ENCODE results near the gene AFAP1. TPM values are rescaled to one million over a fixed set of nuclear protein-coding genes. Genes with fewer than 3 reads are reported as not detected.

The AFAP1 gene
- polyA plus RNA-seq, 4 donors: 21.6 to 28.3 (median 23.6) TPM

- no peak for DNase-seq (ENCODE audit: low read depth in 4 of 4, low spot score in 3 of 4)
Observed at GRCh38 chr4:7968262-7968896, 28.7 kb upstream of the AFAP1 start.

GRCh38 chr4:7967501-7968261, 28.0 kb upstream of the AFAP1 start:
- no peak for DNase-seq (ENCODE audit: low read depth in 4 of 4, low spot score in 3 of 4)

GRCh38 chr4:7967063-7967440, 27.4 kb upstream of the AFAP1 start:
- no peak for DNase-seq (ENCODE audit: low read depth in 4 of 4, low spot score in 3 of 4)

- DNase-seq (ENCODE audit: low read depth in 4 of 4, low spot score in 3 of 4): no peak
Observed at GRCh38 chr4:7966281-7967062, 26.8 kb upstream of the AFAP1 start.

DNA sequence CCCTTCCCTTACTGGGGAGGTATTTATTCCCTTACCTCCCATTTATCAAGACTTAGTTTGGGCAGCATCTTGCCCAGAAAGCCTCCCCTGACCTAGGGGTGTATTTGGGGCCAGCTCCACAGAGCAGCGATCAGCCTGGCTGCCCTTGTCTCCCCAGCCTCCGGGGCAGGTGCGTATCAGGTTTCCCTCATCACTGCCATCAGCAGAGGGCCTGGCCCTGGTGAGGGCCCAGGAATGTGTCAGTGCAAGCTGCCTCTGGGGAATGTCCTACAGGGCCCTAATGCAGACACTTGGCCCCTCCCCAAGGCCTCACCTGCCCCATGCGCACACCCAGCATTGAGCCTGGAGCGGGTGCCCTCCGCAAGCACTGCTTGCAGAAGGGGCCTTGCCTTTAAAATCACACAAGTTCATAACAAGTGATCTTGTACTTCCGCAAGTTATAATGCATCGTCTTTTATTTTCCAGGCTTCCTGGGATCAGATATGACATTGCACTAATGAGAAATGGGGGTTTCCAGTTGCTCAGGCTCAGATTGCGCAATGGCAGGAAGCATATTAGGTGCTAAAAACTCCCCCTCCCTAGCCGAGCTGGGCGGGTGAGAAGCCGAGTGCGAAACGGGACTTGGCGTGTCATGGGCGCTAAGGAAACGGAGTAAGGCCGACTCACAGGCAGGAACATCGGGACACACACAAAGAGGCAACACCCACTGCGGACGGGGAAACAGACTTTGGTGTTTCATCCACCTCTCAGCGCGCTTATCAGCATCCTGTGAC, 25.4 kb upstream of the AFAP1 start:
- DNase-seq (ENCODE audit: low read depth in 4 of 4, low spot score in 3 of 4): no peak

DNA sequence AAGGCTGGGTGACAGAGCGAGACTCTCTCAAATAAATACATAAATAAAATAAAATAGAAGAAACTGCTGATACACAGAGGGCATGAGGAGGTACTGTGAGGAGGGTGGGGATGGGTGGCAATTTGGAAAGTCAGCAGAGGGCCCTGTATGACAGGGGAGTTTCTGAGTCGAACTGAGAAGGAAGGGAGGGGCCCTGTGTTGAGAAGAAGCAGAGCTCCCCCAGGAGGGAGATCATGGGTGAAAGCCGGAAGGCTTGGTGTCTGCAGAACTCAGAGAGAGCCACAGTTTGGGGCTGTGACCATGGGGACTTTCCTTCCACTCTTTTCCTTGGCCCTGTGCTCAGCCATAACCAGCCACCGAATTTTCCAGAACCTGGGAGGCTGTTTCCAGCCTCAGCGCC, 24.8 kb upstream of the AFAP1 start:
- DNase-seq (ENCODE audit: low read depth in 4 of 4, low spot score in 3 of 4): no peak

DNA sequence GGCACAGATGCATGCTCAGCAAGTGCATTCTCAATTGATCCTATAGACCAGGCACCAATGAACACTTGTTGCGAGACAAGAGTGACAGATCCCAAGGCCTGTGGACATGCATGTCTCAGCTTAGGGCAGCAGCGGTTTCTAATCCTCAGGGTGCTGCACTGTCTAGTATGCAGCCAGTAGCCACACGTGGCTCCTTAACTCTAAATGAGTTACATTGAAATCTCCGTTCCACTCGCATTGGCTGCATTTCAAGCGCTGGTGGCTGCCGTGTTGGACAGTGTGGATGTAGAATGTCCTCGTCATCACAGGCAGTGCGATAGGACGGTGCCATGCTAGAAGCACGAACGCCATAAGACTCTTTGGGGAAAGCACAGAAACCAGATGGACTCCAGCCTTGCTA, 24.0 kb upstream of the AFAP1 start:
- DNase-seq (ENCODE audit: low read depth in 4 of 4, low spot score in 3 of 4): no peak

GRCh38 chr4:7962609-7963508, 23.2 kb upstream of the AFAP1 start:
- no peak for DNase-seq (ENCODE audit: low read depth in 4 of 4, low spot score in 3 of 4)

DNA sequence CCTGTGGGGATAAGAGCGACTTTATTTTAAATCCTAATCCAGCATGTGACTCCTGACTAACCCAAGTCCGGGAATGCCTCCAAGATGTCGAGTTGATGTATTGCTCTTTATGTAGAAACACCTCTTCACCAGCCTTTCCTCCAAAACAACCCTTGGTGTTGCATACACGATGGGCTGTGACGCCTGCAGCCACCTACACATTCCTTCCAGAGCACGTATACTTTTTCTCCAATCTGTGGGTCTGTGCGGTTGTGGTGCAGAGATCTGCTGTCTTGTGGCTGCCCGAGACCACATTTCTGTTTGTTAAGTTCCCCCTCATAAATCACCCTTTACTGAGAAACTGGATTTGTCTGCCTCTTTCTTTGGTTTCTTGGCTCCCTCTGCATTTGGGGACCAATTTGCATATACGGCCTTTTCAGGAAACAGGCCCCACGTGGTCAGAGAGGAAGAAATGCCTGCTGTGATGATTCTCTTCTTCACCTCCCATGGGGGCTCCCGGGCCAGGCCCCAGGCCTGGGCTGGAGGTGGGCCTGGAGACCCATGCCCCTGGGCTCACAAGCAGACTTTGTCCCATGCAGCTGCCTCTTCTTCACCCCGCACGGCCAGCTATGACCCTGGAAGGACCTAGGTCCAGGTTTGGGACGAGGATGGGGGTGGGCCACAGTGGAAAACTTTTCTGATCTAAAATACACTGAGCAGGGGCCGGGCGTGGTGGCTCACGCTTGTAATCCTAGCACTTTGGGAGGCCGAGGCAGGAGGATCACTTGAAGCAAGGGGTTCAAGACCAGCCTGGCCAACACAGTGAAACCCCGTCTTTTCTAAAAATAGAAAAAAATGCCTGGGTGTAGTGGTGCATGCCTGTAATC, 21.4 kb upstream of the AFAP1 start:
- peak; percentile 66 to 79 (median 70) for DNase-seq (ENCODE audit: low read depth in 4 of 4, low spot score in 3 of 4)

DNA sequence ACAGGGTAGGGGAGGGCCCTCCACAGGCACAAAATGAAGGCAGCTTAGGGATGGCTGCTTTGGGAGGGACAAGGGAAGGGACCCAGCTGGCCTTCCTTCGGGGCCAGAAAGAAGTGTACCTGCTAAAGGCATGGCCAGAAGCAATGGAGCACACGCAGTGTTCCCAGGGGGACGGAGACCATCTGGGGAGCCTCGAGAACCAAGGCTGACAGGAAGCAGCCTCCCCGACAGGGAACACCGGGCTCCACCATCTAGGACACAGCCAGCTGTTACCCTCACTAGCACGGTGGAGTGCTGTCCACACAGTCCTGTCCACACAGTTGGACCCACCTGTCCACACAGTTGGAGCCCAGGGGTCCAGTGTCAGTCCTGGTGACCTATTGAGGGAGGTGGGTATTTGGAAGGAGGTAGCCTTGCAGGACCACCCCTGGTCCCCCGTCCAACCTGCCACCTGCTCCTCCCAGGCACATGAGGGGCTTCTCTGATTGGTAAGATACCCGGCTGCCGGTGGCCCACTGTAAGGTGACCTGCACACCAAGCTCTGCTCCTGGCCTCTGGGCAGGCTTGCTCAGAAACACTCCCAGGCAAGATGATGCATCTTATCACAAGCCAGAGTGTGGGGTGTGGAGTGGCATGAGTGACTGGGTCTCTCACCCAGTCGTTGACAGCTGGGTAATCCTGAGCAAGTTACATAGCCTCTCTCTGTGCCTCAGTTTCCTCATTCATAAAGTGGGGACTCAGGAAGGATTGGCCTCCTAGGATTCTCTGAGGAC, 20.5 kb upstream of the AFAP1 start:
- no peak for DNase-seq (ENCODE audit: low read depth in 4 of 4, low spot score in 3 of 4)

GRCh38 chr4:7959078-7959477, 19.4 kb upstream of the AFAP1 start:
- no peak for DNase-seq (ENCODE audit: low read depth in 4 of 4, low spot score in 3 of 4)

DNA sequence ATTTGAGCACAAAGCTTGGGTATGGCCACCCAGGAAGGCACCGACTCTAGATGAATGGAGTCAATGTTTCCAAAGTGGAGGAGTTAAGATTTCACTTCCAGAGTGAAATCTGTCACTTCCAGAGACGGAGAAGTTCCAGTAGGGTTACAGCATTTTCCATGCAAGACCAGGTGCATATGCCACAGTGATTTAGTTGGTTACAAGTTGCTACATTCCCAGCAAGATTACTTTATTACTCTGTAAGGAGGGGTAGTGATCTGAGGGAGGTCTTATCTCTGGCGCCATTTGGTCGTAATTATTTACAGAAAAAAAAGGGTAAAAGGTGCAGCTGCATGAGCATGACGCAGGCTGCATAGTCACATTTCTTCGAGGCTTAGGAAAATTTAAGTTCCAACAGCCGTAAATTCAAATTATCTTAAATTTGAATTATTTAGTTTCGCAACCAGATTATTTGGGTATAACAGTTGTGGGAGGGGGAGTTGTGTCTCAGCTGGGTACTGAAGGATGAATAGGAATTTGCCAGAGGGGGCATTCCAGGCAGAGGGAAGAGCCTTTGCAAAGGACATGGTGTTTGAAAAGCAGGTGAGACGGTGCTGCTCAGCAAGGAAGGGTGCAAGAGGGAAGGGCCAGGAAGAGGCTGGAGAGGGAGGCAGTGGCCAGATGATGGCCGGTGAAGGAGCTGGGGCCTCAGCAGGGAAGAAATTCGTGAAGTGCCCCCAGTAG, 17.4 kb upstream of the AFAP1 start:
- no peak for DNase-seq (ENCODE audit: low read depth in 4 of 4, low spot score in 3 of 4)

GRCh38 chr4:7956270-7956808, 16.7 kb upstream of the AFAP1 start:
- DNase-seq (ENCODE audit: low read depth in 4 of 4, low spot score in 3 of 4): no peak

DNA sequence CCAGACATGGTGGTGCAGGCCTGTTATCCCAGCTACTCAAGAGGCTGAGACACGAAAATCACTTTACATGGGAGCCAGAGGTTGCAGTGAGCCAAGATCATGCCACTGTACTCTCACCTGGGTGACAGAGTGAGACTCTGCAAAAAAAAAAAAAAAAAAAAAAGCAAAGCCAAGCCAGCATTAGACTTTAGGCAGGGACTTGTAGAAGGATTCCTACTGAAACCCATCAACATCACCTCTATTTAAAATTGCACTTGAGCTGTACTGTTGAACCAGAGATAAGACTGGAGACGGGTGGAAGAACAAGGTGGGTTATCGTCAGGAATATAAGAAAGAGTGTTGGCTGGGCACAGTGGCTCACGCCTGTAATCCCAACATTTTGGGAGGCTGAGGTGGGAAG, 15.7 kb upstream of the AFAP1 start:
- no peak for DNase-seq (ENCODE audit: low read depth in 4 of 4, low spot score in 3 of 4)

- DNase-seq (ENCODE audit: low read depth in 4 of 4, low spot score in 3 of 4): no peak
Observed at GRCh38 chr4:7952615-7953014, 13.0 kb upstream of the AFAP1 start.

GRCh38 chr4:7950301-7951092, 10.8 kb upstream of the AFAP1 start:
- DNase-seq (ENCODE audit: low read depth in 4 of 4, low spot score in 3 of 4): no peak

Measured in right renal pelvis (tissue), 4 donors.